ENCODE data around the gene HSD17B4. TPM values are rescaled to one million over a fixed set of nuclear protein-coding genes. Genes with fewer than 3 reads are reported as not detected.
"Not testable (repeated sequence)": the region's sequence is repeated elsewhere in the genome, so short reads cannot be mapped to it uniquely, and the experiment has no call there.

Gene HSD17B4
- total and polyA plus RNA-seq, 8 donors: 162 to 413 (median 207) TPM

- H3K27ac ChIP-seq: no peak overlapping the region
- DNase-seq: no peak
- H3K36me3 ChIP-seq: peaks cover 0 to 57% of the 10 kb centered on the region in 2 donors
- ATAC-seq: no peak
- peaks cover 0 to 16% of the 10 kb centered on the region in 2 donors for H3K4me1 ChIP-seq
- intact Hi-C loops (cut with DNase I): no loop called here
- H3K4me3 ChIP-seq: no peak overlapping the region
- peaks cover 0 to 15% of the 10 kb centered on the region in 2 donors for H3K9me3 ChIP-seq
- H3K27me3 ChIP-seq: no peaks in the 10 kb centered on the region
- TF ChIP-seq CTCF (IDR thresholded peaks at IDR 0.05): no peak
These were observed 20.9 kb downstream of the HSD17B4 start for GRCh38 chr5:119473241-119473640.

- no peak for TF ChIP-seq CTCF (IDR thresholded peaks at IDR 0.05)
- Histone ChIP-seq H3K36me3 (peaks cover 0 to 68% of the 10 kb centered on the region in 2 donors), H3K27ac (no peak overlapping the region), H3K27me3 (no peaks in the 10 kb centered on the region), H3K9me3 (no peaks in the 10 kb centered on the region), H3K4me1 (peaks cover 0 to 4% of the 10 kb centered on the region in 2 donors), H3K4me3 (no peak overlapping the region)
- DNase-seq (no peak), ATAC-seq (no peak)
- intact Hi-C loops (cut with DNase I): no loop called here
These were observed 24.0 kb downstream of the HSD17B4 start for GRCh38 chr5:119476341-119476740.

- TF ChIP-seq CTCF (IDR thresholded peaks at IDR 0.05): no peak
- ATAC-seq: no peak
- peaks cover 0 to 79% of the 10 kb centered on the region in 2 donors for H3K36me3 ChIP-seq
- no peak for DNase-seq
- no peaks in the 10 kb centered on the region for H3K4me1 ChIP-seq
- no peaks in the 10 kb centered on the region for H3K9me3 ChIP-seq
- intact Hi-C loops (cut with DNase I): no loop called here
- no peak overlapping the region for H3K27ac ChIP-seq
- H3K4me3 ChIP-seq: no peak overlapping the region
- H3K27me3 ChIP-seq: no peaks in the 10 kb centered on the region
These were observed 26.5 kb downstream of the HSD17B4 start for GRCh38 chr5:119478781-119479180.

- H3K36me3 ChIP-seq: peaks cover 0 to 79% of the 10 kb centered on the region in 2 donors
- ATAC-seq; intact Hi-C loops (cut with DNase I); H3K27ac ChIP-seq; H3K27me3 ChIP-seq; H3K9me3 ChIP-seq; H3K4me3 ChIP-seq; DNase-seq; H3K4me1 ChIP-seq: not testable (repeated sequence)
These were observed 28.3 kb downstream of the HSD17B4 start for GRCh38 chr5:119480629-119481028.

- H3K4me1 ChIP-seq: no peaks in the 10 kb centered on the region
- no peaks in the 10 kb centered on the region for H3K27me3 ChIP-seq
- no peak for DNase-seq
- TF ChIP-seq CTCF (IDR thresholded peaks at IDR 0.05): no peak
- no peak overlapping the region for H3K4me3 ChIP-seq
- no peaks in the 10 kb centered on the region for H3K9me3 ChIP-seq
- intact Hi-C loops (cut with DNase I): no loop called here
- H3K36me3 ChIP-seq: peaks cover 0 to 65% of the 10 kb centered on the region in 2 donors
- no peak overlapping the region for H3K27ac ChIP-seq
- ATAC-seq: no peak
These were observed 30.9 kb downstream of the HSD17B4 start for GRCh38 chr5:119483155-119483554.

- no peaks in the 10 kb centered on the region for H3K9me3 ChIP-seq
- H3K4me3 ChIP-seq: no peak overlapping the region
- no peak for DNase-seq
- intact Hi-C loops (cut with DNase I): no loop called here
- H3K27ac ChIP-seq: no peak overlapping the region
- peaks cover 0 to 62% of the 10 kb centered on the region in 2 donors for H3K36me3 ChIP-seq
- no peak for ATAC-seq
- no peaks in the 10 kb centered on the region for H3K4me1 ChIP-seq
- TF ChIP-seq CTCF (IDR thresholded peaks at IDR 0.05): no peak
- H3K27me3 ChIP-seq: no peaks in the 10 kb centered on the region
These were observed 32.6 kb downstream of the HSD17B4 start for GRCh38 chr5:119484884-119485283.

Measured in left lung (tissue), 10 donors.